Measurements from ENCODE around the gene P2RX7. TPM values are rescaled to one million over a fixed set of nuclear protein-coding genes. Genes with fewer than 3 reads are reported as not detected.

The P2RX7 gene
- total RNA-seq, 1 donor from 2014 or later, result 2.1 TPM

GRCh38 chr12:121108492-121108891, 24.2 kb upstream of the P2RX7 start:
- Histone ChIP-seq H3K36me3 (ENCODE audit: control insufficient read depth in 3 of 3, insufficient read depth in 3 of 3, low read length in 3 of 3) (no peaks in the 10 kb centered on the region), H3K9me3 (ENCODE audit: control insufficient read depth in 3 of 3, low read length in 3 of 3) (no peaks in the 10 kb centered on the region), H3K27ac (ENCODE audit: low read depth, low read length) (no peak overlapping the region), H3K4me3 (ENCODE audit: low read length in 3 of 3) (no peak overlapping the region), H3K9ac (ENCODE audit: low read depth in 1 of 3, low read length in 3 of 3) (no peak overlapping the region), H3K4me1 (ENCODE audit: control insufficient read depth in 3 of 3, insufficient read depth in 3 of 3, low read length in 3 of 3) (no peaks in the 10 kb centered on the region), H3K27me3 (ENCODE audit: control insufficient read depth in 3 of 3, insufficient read depth in 3 of 3, low read length in 3 of 3) (no peaks in the 10 kb centered on the region)

- Histone ChIP-seq H3K27me3 (ENCODE audit: control insufficient read depth in 3 of 3, insufficient read depth in 3 of 3, low read length in 3 of 3) (no peaks in the 10 kb centered on the region), H3K36me3 (ENCODE audit: control insufficient read depth in 3 of 3, insufficient read depth in 3 of 3, low read length in 3 of 3) (no peaks in the 10 kb centered on the region), H3K4me3 (ENCODE audit: low read length in 3 of 3) (no peak overlapping the region), H3K27ac (ENCODE audit: low read depth, low read length) (no peak overlapping the region), H3K4me1 (ENCODE audit: control insufficient read depth in 3 of 3, insufficient read depth in 3 of 3, low read length in 3 of 3) (no peaks in the 10 kb centered on the region), H3K9ac (ENCODE audit: low read depth in 1 of 3, low read length in 3 of 3) (no peak overlapping the region), H3K9me3 (ENCODE audit: control insufficient read depth in 3 of 3, low read length in 3 of 3) (no peaks in the 10 kb centered on the region)
These were observed 22.3 kb upstream of the P2RX7 start for GRCh38 chr12:121110211-121110940.

- Histone ChIP-seq H3K9ac (ENCODE audit: low read depth in 1 of 3, low read length in 3 of 3) (no peak overlapping the region), H3K4me3 (ENCODE audit: low read length in 3 of 3) (no peak overlapping the region), H3K9me3 (ENCODE audit: control insufficient read depth in 3 of 3, low read length in 3 of 3) (no peaks in the 10 kb centered on the region), H3K27me3 (ENCODE audit: control insufficient read depth in 3 of 3, insufficient read depth in 3 of 3, low read length in 3 of 3) (no peaks in the 10 kb centered on the region), H3K27ac (ENCODE audit: low read depth, low read length) (no peak overlapping the region), H3K4me1 (ENCODE audit: control insufficient read depth in 3 of 3, insufficient read depth in 3 of 3, low read length in 3 of 3) (no peaks in the 10 kb centered on the region), H3K36me3 (ENCODE audit: control insufficient read depth in 3 of 3, insufficient read depth in 3 of 3, low read length in 3 of 3) (no peaks in the 10 kb centered on the region)
These were observed 21.0 kb upstream of the P2RX7 start for GRCh38 chr12:121111684-121112083.

GRCh38 chr12:121112496-121112895, 20.2 kb upstream of the P2RX7 start:
- no peak overlapping the region for H3K9ac ChIP-seq (ENCODE audit: low read depth in 1 of 3, low read length in 3 of 3)
- H3K36me3 ChIP-seq (ENCODE audit: control insufficient read depth in 3 of 3, insufficient read depth in 3 of 3, low read length in 3 of 3), result no peaks in the 10 kb centered on the region
- no peaks in the 10 kb centered on the region for H3K27me3 ChIP-seq (ENCODE audit: control insufficient read depth in 3 of 3, insufficient read depth in 3 of 3, low read length in 3 of 3)
- H3K4me3 ChIP-seq (ENCODE audit: low read length in 3 of 3), result no peak overlapping the region
- H3K27ac ChIP-seq (ENCODE audit: low read depth, low read length), result no peak overlapping the region
- no peaks in the 10 kb centered on the region for H3K4me1 ChIP-seq (ENCODE audit: control insufficient read depth in 3 of 3, insufficient read depth in 3 of 3, low read length in 3 of 3)
- no peaks in the 10 kb centered on the region for H3K9me3 ChIP-seq (ENCODE audit: control insufficient read depth in 3 of 3, low read length in 3 of 3)

- no peaks in the 10 kb centered on the region for H3K27me3 ChIP-seq (ENCODE audit: control insufficient read depth in 3 of 3, insufficient read depth in 3 of 3, low read length in 3 of 3)
These were observed 19.6 kb upstream of the P2RX7 start for GRCh38 chr12:121113057-121113456.

GRCh38 chr12:121114019-121114639, 18.5 kb upstream of the P2RX7 start:
- Histone ChIP-seq H3K27ac (ENCODE audit: low read depth, low read length) (no peak overlapping the region), H3K36me3 (ENCODE audit: control insufficient read depth in 3 of 3, insufficient read depth in 3 of 3, low read length in 3 of 3) (no peaks in the 10 kb centered on the region), H3K9me3 (ENCODE audit: control insufficient read depth in 3 of 3, low read length in 3 of 3) (no peaks in the 10 kb centered on the region), H3K9ac (ENCODE audit: low read depth in 1 of 3, low read length in 3 of 3) (no peak overlapping the region), H3K27me3 (ENCODE audit: control insufficient read depth in 3 of 3, insufficient read depth in 3 of 3, low read length in 3 of 3) (no peaks in the 10 kb centered on the region), H3K4me3 (ENCODE audit: low read length in 3 of 3) (no peak overlapping the region), H3K4me1 (ENCODE audit: control insufficient read depth in 3 of 3, insufficient read depth in 3 of 3, low read length in 3 of 3) (no peaks in the 10 kb centered on the region)

More at GRCh38 chr12:121113057-121113456, 19.6 kb upstream of the P2RX7 start:
- H3K9me3 ChIP-seq (ENCODE audit: control insufficient read depth in 3 of 3, low read length in 3 of 3), result no peaks in the 10 kb centered on the region
- no peaks in the 10 kb centered on the region for H3K36me3 ChIP-seq (ENCODE audit: control insufficient read depth in 3 of 3, insufficient read depth in 3 of 3, low read length in 3 of 3)
- H3K4me1 ChIP-seq (ENCODE audit: control insufficient read depth in 3 of 3, insufficient read depth in 3 of 3, low read length in 3 of 3), result no peaks in the 10 kb centered on the region
- no peak overlapping the region for H3K27ac ChIP-seq (ENCODE audit: low read depth, low read length)
- H3K9ac ChIP-seq (ENCODE audit: low read depth in 1 of 3, low read length in 3 of 3), result no peak overlapping the region
- H3K4me3 ChIP-seq (ENCODE audit: low read length in 3 of 3), result no peak overlapping the region

- no peaks in the 10 kb centered on the region for H3K9me3 ChIP-seq (ENCODE audit: control insufficient read depth in 3 of 3, low read length in 3 of 3)
- no peak overlapping the region for H3K4me3 ChIP-seq (ENCODE audit: low read length in 3 of 3)
- H3K27me3 ChIP-seq (ENCODE audit: control insufficient read depth in 3 of 3, insufficient read depth in 3 of 3, low read length in 3 of 3), result no peaks in the 10 kb centered on the region
- no peaks in the 10 kb centered on the region for H3K36me3 ChIP-seq (ENCODE audit: control insufficient read depth in 3 of 3, insufficient read depth in 3 of 3, low read length in 3 of 3)
- no peaks in the 10 kb centered on the region for H3K4me1 ChIP-seq (ENCODE audit: control insufficient read depth in 3 of 3, insufficient read depth in 3 of 3, low read length in 3 of 3)
- H3K9ac ChIP-seq (ENCODE audit: low read depth in 1 of 3, low read length in 3 of 3), result no peak overlapping the region
- H3K27ac ChIP-seq (ENCODE audit: low read depth, low read length), result no peak overlapping the region
These were observed 17.9 kb upstream of the P2RX7 start for GRCh38 chr12:121114806-121115205.

- Histone ChIP-seq H3K27me3 (ENCODE audit: control insufficient read depth in 3 of 3, insufficient read depth in 3 of 3, low read length in 3 of 3) (no peaks in the 10 kb centered on the region), H3K4me3 (ENCODE audit: low read length in 3 of 3) (no peak overlapping the region), H3K27ac (ENCODE audit: low read depth, low read length) (no peak overlapping the region), H3K9me3 (ENCODE audit: control insufficient read depth in 3 of 3, low read length in 3 of 3) (no peaks in the 10 kb centered on the region), H3K36me3 (ENCODE audit: control insufficient read depth in 3 of 3, insufficient read depth in 3 of 3, low read length in 3 of 3) (no peaks in the 10 kb centered on the region), H3K4me1 (ENCODE audit: control insufficient read depth in 3 of 3, insufficient read depth in 3 of 3, low read length in 3 of 3) (no peaks in the 10 kb centered on the region), H3K9ac (ENCODE audit: low read depth in 1 of 3, low read length in 3 of 3) (no peak overlapping the region)
These were observed 17.1 kb upstream of the P2RX7 start for GRCh38 chr12:121115530-121115929.

- Histone ChIP-seq H3K27ac (ENCODE audit: low read depth, low read length) (no peak overlapping the region), H3K9ac (ENCODE audit: low read depth in 1 of 3, low read length in 3 of 3) (no peak overlapping the region), H3K36me3 (ENCODE audit: control insufficient read depth in 3 of 3, insufficient read depth in 3 of 3, low read length in 3 of 3) (no peaks in the 10 kb centered on the region), H3K9me3 (ENCODE audit: control insufficient read depth in 3 of 3, low read length in 3 of 3) (no peaks in the 10 kb centered on the region), H3K4me3 (ENCODE audit: low read length in 3 of 3) (no peak overlapping the region), H3K4me1 (ENCODE audit: control insufficient read depth in 3 of 3, insufficient read depth in 3 of 3, low read length in 3 of 3) (no peaks in the 10 kb centered on the region), H3K27me3 (ENCODE audit: control insufficient read depth in 3 of 3, insufficient read depth in 3 of 3, low read length in 3 of 3) (no peaks in the 10 kb centered on the region)
These were observed 16.1 kb upstream of the P2RX7 start for GRCh38 chr12:121116318-121117225.
